SK-N-MC (cell line): ENCODE data around the gene ABHD16B.

Source experiments
- EZH2 ChIP-seq: fragments of 200-600 bp; sonication (generic); IDR thresholded peaks from one replicate; pipeline ENCODE4 v1.6.1; 2017; ENCODE audit warnings: antibody characterized with exemption
- POLR2AphosphoS5 ChIP-seq: IDR thresholded peaks from 2 replicates; pipeline ENCODE4 v1.6.1; 2012; ENCODE audit warnings: mild to moderate bottlenecking, low read depth, low read length, borderline replicate concordance

DNA sequence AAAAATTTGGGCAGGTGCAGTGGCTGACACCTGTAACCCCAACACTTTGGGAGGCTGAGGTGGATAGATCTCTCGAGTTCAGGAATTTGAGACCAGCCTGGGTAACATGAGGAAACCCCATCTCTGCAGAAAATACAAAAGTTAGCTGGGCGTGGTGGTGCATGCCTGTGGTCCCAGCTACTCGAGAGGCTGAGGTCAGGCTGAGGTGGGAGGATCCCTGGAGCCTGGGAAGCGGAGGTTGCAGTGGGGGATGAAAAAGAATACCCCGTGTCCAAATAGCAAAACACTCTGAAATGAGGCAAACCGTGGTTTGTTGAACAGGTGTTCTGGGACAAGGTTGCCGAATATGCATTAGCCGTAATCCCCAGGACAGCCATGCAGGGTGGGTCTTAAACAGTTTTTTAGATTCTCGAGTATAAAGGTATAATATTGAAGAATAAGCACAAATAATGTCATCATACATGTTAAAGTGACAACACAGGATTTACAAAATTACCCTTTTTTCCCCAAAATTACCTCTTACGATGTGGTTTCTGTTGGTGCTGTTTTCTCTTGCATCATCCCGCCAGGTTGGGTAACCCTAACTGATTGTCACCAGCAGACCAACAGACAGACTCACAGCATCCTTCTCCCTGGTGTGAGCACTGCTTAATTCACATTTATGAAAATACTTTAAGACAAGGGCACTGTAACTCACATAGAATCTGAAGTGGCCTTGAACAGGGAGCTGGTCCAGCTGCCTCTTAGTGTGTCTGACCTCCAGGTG, 42.7 kb downstream of the ABHD16B start:
- TF ChIP-seq POLR2AphosphoS5 (no peak), EZH2 (no peak)
